Panc1 (cell line): ENCODE data around the gene CRYAA. TPM values are rescaled to one million over a fixed set of nuclear protein-coding genes. Genes with fewer than 3 reads are reported as not detected.
"Not testable (repeated sequence)": the region's sequence is repeated elsewhere in the genome, so short reads cannot be mapped to it uniquely, and the experiment has no call there.

Experiments used
- ATAC-seq: fragments of 200-7000 bp; cut with Tn5 transposase; 2 replicates; pipeline ENCODE4 v1.9.1; 2020; ENCODE audit warnings: mild to moderate bottlenecking, moderate library complexity
- BruUV-seq: library from RNA; stranded (reverse); fragments of 400-500 nt; replicated peaks from 2 replicates; lab custom pipeline; 2021; lab: Mats Ljungman, UMichigan
- CTCF ChIA-PET: fragments of 300-600 bp; sonication (Branson Sonifier 250); formaldehyde crosslinking; loops from one replicate; lab custom pipeline; 2022; ENCODE audit warnings: antibody characterized with exemption; lab: Charles Lee
- POLR2A ChIA-PET: fragments of 300-600 bp; sonication (Branson Sonifier 250); formaldehyde crosslinking; loops from one replicate; lab custom pipeline; 2022; ENCODE audit warnings: antibody characterized with exemption; lab: Charles Lee
- DNase-seq: peaks from one replicate; pipeline ENCODE4 v3.0.0-alpha.2; 2010; ENCODE audit warnings: low read depth, low spot score
- H3K27ac ChIP-seq: 2 replicates; pipeline ENCODE4 v1.5.1; 2011; ENCODE audit warnings: mild to moderate bottlenecking, low read length, inconsistent platforms
- H3K27me3 ChIP-seq: fragments of 200-500 bp; sonication (Bioruptor generic); 2 replicates; pipeline ENCODE4 v1.6.0; 2014; ENCODE audit warnings: low read length, inconsistent platforms; ENCODE audit not compliant: control insufficient read depth, insufficient read depth
- H3K36me3 ChIP-seq: fragments of 200-500 bp; sonication (Bioruptor generic); 2 replicates; pipeline ENCODE4 v1.5.1; 2014; ENCODE audit warnings: inconsistent platforms, mild to moderate bottlenecking, low read length, moderate library complexity; ENCODE audit not compliant: control insufficient read depth, insufficient read depth
- H3K4me1 ChIP-seq: 2 replicates; pipeline ENCODE4 v1.5.1; 2011; ENCODE audit warnings: inconsistent platforms, mild to moderate bottlenecking, low read length, moderate library complexity; ENCODE audit not compliant: control insufficient read depth, insufficient read depth
- H3K4me3 ChIP-seq, 2 experiments: 2 replicates each; pipeline ENCODE4 v1.5.1; 2011 to 2012; ENCODE audit warnings: low read depth in 2 of 2, low read length in 2 of 2, mild to moderate bottlenecking in 2 of 2, inconsistent platforms in 1 of 2, moderate library complexity in 1 of 2
- H3K9me3 ChIP-seq: fragments of 200-500 bp; sonication (Bioruptor generic); 2 replicates; pipeline ENCODE4 v1.5.1; 2014; ENCODE audit warnings: low read depth, mild to moderate bottlenecking, inconsistent platforms, low read length, moderate library complexity; ENCODE audit not compliant: control insufficient read depth, insufficient read depth
- in situ Hi-C: cut with HindIII; loops from 2 replicates; pipeline ENCODE4 v1.10.0; 2016; ENCODE audit warnings: low sequenced_read_pairs, low pct_unique_long_range_greater_than_20kb
- intact Hi-C: fragments of 100-400 bp; cut with micrococcal nuclease; formaldehyde crosslinking; loops from one replicate; pipeline ENCODE4 v1.10.0; 2022; ENCODE audit not compliant: unreplicated experiment
- total RNA-seq: library from RNA; stranded (reverse); gene quantifications from one replicate; pipeline ENCODE4 v1.2.1, GENCODE V29; 2021; ENCODE audit not compliant: unreplicated experiment

The CRYAA gene
- total RNA-seq, 1 experiment from 2014 or later = 2.1 TPM

GRCh38 chr21:43149344-43149743 lies 19.5 kb upstream of the CRYAA start:
- H3K27me3 ChIP-seq, intact Hi-C loops, H3K4me3 ChIP-seq, H3K36me3 ChIP-seq, CTCF ChIA-PET, DNase-seq, H3K9me3 ChIP-seq, ATAC-seq, in situ Hi-C loops, BruUV-seq, H3K4me1 ChIP-seq, H3K27ac ChIP-seq, POLR2A ChIA-PET: not testable (repeated sequence)

GRCh38 chr21:43153601-43154000 lies 15.2 kb upstream of the CRYAA start:
- BruUV-seq, H3K36me3 ChIP-seq, DNase-seq, H3K4me3 ChIP-seq, intact Hi-C loops, H3K9me3 ChIP-seq, H3K27ac ChIP-seq, in situ Hi-C loops, H3K27me3 ChIP-seq, CTCF ChIA-PET, POLR2A ChIA-PET, H3K4me1 ChIP-seq, ATAC-seq: not testable (repeated sequence)

- in situ Hi-C loops, H3K4me1 ChIP-seq, H3K27ac ChIP-seq, CTCF ChIA-PET, H3K36me3 ChIP-seq, DNase-seq, intact Hi-C loops, BruUV-seq, H3K9me3 ChIP-seq, POLR2A ChIA-PET, H3K4me3 ChIP-seq, H3K27me3 ChIP-seq: not testable (repeated sequence)
- peak; percentile 41 for ATAC-seq
Measured at GRCh38 chr21:43159279-43160175, 9.3 kb upstream of the CRYAA start.

- H3K36me3 ChIP-seq, H3K27me3 ChIP-seq, H3K9me3 ChIP-seq, BruUV-seq, DNase-seq, in situ Hi-C loops, H3K4me1 ChIP-seq, intact Hi-C loops, H3K4me3 ChIP-seq, POLR2A ChIA-PET, H3K27ac ChIP-seq, CTCF ChIA-PET: not testable (repeated sequence)
- peak; percentile 79 for ATAC-seq
Measured at GRCh38 chr21:43161826-43162707, 6.7 kb upstream of the CRYAA start.

- CTCF ChIA-PET, H3K36me3 ChIP-seq, BruUV-seq, H3K4me1 ChIP-seq, in situ Hi-C loops, H3K9me3 ChIP-seq, H3K4me3 ChIP-seq, DNase-seq, POLR2A ChIA-PET, H3K27me3 ChIP-seq, H3K27ac ChIP-seq, intact Hi-C loops: not testable (repeated sequence)
- ATAC-seq = peak; percentile 67
Measured at GRCh38 chr21:43162708-43163205, 6.1 kb upstream of the CRYAA start.

GRCh38 chr21:43164823-43165222 lies 4.0 kb upstream of the CRYAA start:
- H3K27ac ChIP-seq, H3K9me3 ChIP-seq, H3K36me3 ChIP-seq, H3K27me3 ChIP-seq, POLR2A ChIA-PET, intact Hi-C loops, DNase-seq, ATAC-seq, H3K4me1 ChIP-seq, H3K4me3 ChIP-seq, BruUV-seq, CTCF ChIA-PET, in situ Hi-C loops: not testable (repeated sequence)

GRCh38 chr21:43165734-43166133 lies 3.1 kb upstream of the CRYAA start:
- in situ Hi-C loops, intact Hi-C loops, H3K4me3 ChIP-seq, DNase-seq, H3K27me3 ChIP-seq, ATAC-seq, H3K27ac ChIP-seq, H3K36me3 ChIP-seq, POLR2A ChIA-PET, H3K4me1 ChIP-seq, CTCF ChIA-PET, H3K9me3 ChIP-seq, BruUV-seq: not testable (repeated sequence)
